ENCODE results near the gene NRCAM. TPM values are rescaled to one million over a fixed set of nuclear protein-coding genes. Genes with fewer than 3 reads are reported as not detected.

NRCAM gene
- total and polyA plus RNA-seq, 2 of the 8 experiments (the other 6 are each of a cell fraction or from before 2014, with no cell fraction given), result 2.7 to 3.8 TPM

DNA sequence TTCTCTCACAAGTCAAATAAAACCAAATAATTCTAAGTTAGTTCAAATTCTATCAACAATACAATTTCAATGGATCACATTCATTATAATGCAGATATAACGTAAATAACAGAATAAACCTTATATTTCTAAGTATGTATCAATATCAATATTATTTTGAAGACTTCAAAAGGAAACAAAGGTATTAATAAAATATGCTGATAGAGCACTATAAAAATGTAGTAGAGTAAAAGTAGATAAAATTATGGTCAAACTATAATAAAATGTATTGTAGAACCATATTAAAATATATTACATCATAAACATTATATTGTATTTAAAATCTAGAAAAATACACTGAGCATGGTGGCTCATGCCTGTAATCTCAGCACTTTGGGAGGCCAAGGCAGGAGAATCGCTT, 23.5 kb upstream of the NRCAM start (continued):
- TF ChIP-seq TAF1 (IDR thresholded peaks at IDR 0.05; ENCODE audit: low read depth, low read length) (no peak), JUND (IDR thresholded peaks at IDR 0.05; ENCODE audit: low read length) (no peak), TEAD4 (IDR thresholded peaks at IDR 0.05; ENCODE audit: low read depth, low read length) (no peak), RXRA (IDR thresholded peaks at IDR 0.05; ENCODE audit: insufficient read depth, low read depth, low read length) (no peak)

All from H1 (cell line).